GM18499 (cell line): Measurements from ENCODE around the gene BRAT1.
"Not testable (repeated sequence)": the region's sequence is repeated elsewhere in the genome, so short reads cannot be mapped to it uniquely, and the experiment has no call there.

ENCODE experiments used
- ATAC-seq: cut with Tn5 transposase; IDR thresholded peaks from one replicate; pipeline ENCODE4 v1.9.1; 2021; ENCODE audit warnings: moderate number of reproducible peaks; ENCODE audit not compliant: insufficient read depth, unreplicated experiment

The BRAT1 gene

DNA sequence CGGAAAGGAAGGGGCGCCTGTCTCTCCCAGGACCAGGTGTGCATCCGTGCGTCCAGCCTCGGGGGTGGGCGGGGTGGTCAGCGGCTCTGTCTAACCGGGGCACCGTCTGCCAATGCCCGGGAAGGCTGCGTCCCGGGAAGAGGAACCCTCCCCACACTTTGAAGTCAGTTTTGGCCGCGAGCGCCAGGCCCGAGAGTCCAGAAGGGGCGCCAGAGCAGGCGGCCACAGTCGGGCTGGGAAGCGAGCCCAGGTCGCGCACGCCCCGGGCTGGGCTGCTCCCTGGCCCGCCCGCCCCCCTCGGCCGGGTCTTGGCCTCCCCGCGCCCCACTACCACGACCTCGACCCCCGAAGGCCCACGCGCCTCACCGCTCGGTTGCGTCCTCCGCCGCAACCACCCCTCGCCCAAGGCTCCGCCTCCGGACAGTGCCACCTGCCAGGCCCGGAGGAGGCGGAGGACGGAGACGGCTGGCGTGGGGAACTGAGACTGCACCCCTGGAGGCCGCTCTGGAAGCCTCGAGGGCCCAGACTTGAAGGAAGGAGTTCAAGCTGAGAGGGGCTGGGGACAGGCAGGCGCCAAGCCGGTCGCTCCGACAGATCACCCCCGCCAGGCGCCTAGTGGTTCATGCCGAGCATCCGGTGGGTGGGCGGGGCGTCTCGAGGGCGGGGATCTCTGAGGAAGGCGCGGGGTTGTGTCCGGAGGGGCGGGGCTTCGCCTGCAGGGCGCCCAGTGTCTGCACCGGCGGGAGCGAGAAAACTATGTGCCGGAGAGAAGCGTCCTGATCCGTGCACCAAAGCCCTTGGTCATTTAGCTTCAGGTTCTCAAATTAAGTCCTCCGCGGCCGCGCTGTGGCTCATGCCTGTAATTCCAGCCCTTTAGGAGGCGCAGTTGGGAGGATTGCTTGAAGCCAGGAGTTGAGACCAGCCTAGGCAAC, at the start of gene BRAT1:
TSS of gene BRAT1 (minus strand) at position 404 of the 932 bp plus-strand sequence. CDS start 1,093 bp downstream, outside the sequence.
- peak; percentile 44 for ATAC-seq

DNA sequence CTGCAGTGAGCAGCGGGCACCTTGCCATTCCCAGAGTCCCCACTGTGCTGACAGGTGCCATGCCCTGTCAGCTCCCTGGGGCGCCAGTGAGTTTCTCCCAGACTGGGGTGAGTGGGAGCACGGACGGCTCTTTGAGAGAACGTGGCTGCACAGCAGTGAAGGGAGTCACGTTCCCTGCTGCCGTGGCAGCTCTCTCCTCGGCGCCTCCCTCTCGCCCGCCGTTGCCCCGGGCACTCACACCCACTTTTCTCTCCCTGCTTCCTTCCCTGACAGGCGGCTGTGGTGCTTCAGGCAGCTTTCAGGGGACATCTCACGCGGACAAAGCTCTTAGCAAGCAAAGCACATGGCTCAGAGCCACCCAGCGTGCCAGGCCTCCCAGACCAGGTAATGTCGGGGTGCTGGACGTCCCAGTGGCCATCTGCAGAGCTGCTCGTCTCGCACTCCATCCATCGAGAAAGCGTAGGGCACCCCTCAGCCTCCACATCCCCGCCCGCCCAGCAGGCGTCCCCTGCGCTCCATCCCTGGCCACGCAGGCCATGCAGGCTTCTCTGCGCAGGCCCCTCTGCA, 49.4 kb upstream of the BRAT1 start:
- no peak for ATAC-seq

DNA sequence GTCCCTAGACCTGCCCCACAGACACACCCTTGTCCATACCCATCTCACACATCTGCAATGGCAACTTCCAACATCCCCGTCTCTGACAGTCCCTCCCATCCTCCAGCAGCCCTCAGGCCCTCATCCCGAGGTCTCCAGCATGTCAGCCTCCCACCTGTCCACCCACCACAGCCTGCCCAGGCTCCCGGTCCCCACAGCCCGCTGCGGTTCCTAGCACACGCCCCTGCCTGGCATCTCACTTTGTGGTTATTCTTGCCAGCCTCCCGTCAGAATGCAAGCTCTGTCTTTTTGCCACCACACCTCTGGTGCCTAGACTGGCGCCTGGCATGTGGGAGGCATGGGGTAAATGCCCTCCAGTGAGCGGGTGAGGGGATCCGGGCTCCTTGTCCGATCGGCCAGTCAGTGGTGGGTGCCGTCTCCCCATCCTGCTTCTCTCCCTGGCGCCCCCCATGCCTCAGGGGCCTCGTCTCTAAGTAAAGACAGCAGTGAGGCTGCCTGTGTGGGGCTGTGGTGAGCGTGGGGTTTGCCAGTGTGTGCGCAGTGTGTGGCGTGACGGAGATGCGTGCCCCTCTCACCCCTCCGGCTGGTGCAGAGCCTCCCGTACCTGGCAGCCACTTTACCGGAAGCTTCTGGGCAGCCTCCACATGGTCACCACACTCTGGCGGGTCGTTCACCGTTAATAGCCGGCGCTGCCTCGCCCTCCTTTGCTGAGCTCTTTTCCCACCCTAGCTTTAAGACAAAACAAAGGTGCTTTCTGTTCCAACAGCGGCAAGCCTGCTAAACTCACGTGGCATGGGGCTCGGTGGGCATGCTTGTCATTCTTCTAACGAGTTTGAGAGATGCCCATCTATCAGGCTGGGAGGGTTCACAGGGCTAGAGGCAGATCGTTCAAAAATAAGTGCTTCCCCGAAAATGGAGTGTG, 48.0 kb upstream of the BRAT1 start:
- ATAC-seq: no peak

DNA sequence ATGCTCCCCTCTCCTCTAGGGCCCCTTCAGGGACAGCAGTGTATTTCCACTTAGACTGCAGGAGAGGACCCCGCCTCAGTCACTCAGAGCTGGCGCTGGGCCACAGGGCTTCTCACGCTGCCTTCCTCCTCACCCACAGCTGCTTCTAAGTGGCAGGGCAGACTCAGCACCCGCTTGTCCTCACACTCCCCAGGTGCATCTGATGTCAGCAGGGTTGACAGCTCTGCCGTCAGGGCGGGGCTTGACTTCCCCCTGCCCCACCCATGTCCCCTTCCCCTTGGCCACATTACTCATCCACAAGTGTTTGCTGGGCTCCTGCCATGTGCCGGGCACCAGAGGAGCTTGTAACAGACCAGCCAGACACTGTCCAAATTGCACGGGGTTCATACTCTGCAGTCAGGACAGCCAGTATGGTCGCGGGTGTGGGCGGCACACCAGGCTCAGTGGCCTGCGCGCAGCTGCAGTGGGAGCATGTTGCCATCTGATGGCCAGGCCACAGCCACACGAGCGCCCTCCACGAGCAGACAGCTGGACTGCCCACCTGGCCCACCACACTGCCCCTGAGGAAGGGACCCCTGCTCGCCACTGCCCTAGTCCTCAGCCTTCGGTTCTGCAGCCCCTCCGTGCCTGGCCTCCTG, 47.2 kb upstream of the BRAT1 start:
- no peak for ATAC-seq

DNA sequence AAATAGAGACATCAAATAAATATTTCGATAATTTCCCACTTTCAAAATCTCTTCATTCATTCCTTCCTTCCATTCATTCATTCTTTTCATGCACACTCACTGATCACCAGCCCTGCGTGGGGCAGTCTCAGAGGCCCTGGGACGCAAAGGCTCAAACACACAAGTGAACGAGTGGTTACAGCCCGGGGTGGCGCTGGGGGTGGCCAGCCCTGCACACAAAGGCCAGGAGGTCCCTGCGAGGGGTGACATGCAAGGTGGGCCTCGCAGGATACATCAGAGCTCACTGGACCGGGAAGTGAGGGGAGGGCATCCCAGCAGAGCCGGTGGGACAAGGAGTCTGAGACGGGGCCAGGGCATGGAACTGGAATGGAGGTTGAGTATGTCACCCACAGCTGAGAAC, 46.6 kb upstream of the BRAT1 start:
- no peak for ATAC-seq

DNA sequence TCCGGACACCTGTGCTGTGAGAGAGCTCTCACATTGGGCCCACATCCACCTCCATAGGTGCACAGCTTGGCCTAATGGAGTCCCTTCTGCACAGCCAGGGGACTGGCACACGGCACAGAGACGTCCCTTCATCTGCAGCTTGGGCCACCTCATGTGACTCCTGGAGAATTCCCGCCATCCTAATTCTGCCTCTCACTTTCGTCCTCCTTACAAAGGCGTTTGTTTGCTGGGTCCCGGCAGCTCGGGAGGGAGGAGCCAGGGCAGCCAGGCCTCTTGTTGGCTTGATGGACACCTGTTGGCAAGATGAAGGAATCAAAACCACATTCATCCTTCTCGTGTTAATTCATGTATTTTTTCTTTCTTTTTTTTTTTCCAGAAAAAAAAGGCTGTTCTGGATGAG, 45.7 kb upstream of the BRAT1 start:
- no peak for ATAC-seq

DNA sequence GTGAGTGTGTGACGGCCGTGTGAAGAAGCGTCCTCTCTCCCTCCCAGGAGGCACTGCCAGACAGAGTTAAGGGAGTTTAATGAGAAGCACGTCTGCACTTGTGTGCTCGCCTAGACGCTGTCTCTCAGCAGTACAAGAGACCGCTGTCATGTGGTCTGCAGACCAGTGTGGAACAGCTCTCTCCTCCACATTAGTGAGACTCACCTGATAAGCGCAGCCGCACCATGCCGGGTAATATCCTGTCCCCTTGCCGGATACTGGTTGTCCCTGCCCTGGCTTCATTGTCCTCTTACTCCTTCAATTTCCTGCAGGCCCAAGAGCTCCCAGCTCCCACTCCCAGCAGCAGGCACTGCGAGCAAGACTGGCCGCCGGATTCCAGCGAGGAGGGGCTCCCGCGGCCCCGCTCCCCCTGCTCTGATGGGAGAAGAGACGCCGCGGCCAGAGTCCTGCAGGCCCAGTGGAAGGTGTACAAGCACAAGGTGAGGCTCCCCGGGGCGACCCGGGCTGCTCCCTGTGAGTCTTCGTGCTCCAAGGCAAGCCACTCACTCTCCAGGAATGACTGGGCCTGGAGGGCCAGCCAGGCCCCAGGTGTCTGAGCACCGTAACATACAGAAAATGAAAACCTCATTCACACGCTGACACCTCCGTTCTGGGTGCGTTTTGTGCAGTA, 43.0 kb upstream of the BRAT1 start:
- ATAC-seq: no peak

DNA sequence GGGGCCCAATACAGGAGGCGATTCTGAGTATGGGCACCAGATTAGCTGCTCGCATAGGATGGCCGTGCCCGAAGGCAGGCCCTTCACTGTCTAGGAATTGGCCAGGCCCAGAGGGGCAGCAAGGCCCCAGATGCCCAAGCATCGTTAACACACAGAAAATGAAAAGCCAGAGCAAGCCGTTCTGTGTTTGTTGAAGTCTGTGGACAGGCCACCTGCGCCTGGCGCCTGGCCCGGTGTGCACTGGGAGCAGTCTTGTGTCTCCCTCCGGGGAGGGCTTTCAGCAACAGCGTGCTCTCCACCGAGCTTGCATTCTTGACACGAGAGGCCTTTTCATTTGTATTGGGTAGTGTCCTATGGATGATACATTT, 41.9 kb upstream of the BRAT1 start:
- ATAC-seq: no peak

DNA sequence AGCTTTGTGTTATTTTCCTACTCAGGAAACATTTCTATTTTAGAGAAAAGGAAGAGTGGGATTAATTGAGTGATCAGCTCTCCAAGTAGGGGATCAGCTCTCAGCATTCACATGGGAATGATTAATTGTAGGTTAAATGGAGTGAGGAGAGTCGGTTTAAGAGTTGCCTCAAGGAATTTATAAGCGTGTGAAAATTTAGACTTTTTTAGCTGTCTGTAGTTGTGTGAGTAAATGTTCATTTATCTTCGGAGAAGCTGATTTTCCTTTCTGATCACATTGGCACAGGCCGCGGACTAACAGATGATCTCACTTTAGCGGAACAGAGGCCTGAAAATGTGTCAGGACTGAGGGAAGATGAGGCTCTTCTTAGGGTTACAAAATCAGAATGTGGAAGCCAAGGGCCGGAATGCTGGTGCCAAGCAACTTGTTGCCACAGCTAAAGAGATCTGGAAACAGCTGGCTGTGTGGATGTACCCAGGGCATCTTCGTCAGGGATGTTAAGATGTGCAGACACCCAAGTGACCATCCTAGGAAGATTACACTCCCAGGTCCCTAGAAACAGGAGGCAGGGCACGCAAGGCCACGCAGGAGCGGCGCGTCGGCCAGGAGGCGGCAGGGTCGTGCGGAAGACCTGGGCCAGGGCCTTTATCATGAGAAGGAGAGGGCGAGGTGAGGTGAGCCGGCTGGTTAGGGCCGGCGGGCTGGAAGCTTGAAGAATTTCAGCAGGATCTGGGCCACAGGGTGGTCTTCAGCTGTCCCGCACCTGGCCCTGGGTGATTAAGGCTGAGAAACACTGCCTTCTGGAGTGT, 41.3 kb upstream of the BRAT1 start:
- ATAC-seq: no peak

DNA sequence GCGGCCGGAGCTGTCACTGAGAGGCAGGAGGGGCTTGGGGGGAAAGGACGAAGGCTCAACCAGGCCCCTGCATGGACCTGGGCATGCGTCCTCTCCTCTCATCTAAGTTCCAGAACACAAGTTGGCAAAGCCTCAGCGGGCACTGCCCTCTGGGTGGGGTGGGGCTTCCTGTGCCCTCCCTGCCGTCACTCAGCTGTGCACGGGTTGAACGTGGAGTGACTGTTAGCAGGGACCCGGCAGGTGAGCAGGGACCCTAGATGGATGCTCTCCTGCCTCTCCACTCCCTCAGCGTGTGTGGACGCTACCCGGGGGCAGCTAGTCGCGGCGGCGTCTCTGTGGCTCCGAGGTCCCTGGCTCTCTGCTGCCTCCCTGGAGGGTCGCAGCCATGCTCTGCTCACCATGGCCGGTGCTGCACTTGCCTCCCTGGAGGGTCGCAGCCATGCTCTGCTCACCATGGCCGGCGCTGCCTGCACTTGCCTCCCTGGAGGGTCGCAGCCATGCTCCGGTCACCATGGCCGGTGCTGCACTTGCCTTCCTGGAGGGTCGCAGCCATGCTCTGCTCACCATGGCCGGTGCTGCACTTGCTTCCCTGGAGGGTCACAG, 40.0 kb upstream of the BRAT1 start:
- ATAC-seq: no peak

DNA sequence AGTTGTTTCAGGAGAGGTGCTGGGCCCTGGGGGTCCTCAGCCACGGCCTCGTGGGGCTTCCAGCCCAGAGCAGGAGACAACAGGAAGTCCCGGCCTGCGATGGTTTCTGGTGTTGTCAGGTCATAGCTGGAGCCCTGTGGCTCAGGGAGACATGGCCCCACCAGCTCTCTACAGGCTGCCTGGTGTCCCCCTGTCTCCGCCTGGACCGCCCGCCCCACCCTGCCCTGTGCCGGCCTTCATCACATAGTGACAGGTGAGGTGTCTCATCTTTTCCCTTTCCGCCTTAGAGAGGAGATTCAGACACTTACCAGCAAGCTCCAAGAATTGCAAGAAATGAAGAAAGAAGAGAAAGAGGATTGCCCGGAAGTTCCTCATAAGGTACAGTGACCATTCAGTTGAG, 39.3 kb upstream of the BRAT1 start:
- no peak for ATAC-seq

DNA sequence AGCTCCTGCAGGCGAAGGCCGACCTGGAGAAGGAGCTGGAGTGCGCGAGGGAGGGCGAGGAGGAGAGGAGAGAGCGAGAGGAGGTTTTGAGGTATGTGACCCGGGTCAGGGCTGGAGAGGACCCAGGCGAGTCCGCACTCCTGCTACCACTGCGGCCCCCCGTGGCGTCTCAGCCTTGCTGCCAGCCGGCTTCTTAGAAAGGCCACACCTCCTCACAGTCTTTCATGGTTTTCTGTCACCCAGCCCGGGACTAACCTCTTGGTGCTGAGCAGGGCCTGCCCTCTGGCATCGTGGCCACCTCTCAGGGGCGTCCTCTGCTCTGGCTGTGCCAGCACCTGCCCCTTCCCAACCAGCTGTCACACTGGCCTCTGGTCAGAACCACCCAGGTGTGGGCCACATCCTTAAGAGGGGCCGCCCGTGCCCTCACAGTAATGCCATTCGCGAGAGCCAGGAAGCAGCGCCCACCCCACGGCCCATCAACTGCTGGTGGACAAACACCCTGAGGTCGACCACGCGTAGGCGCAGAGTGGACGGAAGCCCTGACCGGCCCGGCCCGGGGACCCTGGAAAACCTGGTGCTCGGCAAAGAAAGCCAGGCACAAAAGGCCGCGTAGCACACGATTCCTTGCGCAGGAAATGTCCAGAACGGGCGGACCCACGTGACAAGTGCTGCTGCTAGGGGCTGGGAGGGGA, 37.9 kb upstream of the BRAT1 start:
- no peak for ATAC-seq

DNA sequence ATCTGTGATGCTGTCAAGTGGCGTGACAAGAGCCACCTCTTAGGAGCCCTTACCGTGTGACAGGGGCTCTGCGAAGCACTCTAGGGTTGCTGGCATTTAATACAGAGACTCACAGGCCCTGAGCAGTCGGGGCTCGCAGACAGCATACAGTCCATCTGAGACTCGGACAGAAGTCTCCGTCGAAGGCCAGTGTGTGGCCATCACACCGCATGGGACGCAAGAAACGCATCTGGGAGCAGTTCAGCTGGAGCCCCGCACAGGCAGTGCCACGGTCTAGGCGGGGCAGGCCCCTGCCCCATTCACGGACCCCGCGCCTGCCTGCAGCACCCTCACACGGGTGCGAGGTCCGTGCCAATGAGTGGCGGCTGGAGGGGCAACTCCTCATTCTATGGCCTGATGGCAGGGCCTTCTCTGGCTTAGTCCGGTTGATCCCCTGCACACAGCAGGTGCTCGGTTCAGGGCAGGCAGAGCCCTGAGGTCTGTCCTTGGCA, 37.1 kb upstream of the BRAT1 start:
- no peak for ATAC-seq

DNA sequence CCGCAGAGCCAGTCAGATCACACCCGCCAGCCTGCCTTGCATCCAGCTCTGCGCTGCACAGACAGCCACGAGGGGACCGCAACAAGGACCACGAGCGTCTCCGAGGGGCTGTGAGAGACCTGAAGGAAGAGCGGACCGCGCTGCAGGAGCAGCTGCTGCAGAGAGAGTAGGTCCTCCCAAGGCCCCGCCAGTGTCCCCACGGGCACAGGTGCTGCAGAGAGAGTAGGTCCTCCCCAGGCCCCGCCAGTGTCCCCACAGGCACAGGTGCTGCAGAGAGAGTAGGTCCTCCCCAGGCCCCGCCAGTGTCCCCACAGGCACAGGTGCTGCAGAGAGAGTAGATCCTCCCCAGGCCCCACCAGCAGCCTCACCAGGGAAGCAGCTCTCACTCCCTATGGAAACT, 34.6 kb upstream of the BRAT1 start:
- not testable (repeated sequence) for ATAC-seq

DNA sequence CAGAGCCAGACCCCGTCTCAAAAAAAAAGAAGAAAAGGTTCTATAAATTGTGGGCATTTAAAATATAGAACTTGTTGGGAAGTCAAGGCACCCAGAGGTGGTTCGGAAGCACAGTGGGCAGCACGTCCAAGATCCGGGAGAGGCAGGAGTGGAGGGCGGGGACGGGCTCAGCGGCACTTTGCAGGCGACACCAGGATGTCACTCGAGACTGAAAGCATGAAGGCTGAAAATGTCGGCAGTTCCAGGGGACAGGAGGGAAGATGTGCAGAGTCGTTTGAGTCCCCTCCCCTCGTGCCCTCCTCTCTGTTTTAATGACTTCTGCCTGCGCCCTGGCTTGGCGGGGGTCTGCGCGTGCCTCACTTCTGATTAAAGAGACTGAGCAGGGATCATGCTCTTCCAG, 34.0 kb upstream of the BRAT1 start:
- no peak for ATAC-seq

DNA sequence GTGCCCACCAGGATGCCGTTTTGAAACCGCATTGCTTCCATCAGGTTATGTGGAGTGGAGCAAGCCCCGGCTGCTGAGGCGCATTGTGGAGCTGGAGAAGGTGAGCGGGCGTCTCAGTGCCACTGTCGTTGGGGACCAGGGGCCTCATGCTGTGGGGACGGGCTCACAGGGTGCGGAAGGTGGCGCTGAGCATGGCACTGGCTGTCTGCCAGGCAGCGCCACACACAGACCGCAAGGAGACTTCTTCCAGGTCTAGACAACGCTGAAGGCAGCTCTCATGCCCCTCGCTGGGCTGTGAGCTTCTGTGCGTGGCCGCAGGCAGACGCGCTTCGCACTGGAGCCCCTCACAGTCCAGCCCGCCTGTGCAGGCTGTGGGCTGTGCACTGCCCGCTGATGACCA, 32.5 kb upstream of the BRAT1 start:
- ATAC-seq: no peak

DNA sequence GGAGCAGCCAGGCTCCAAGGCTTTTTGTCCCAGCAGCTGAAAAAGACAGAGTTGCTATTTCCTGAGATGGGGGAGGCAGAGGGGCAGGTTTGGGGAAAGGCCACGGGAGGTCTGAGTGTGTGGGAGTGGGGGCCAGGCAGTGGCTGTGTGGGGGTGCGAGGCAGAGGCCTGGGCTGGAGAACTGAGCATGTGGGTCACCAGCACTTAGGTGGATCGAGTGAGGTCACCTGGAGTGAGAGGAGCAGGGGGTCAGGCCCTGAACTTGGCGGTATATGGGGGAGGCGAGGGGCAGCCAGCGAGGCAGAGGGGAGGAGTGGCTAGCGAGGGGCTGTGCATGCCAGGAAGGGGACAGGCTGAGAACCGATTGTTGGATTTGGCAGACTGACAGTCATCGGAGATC, 31.8 kb upstream of the BRAT1 start:
- no peak for ATAC-seq
